NCI-H82 (cell line): ENCODE results near the gene REPS1.
A peak's percentile ranks its signal among the peaks of the same experiment; 100 is the strongest.

ENCODE experiments used
- DNase-seq: peaks from one replicate; lab custom pipeline; 2025; lab: John Stamatoyannopoulos, UW

REPS1 gene

GRCh38 chr6:138926579-138926978, 61.5 kb downstream of the REPS1 start:
- DNase-seq = no peak

- no peak for DNase-seq
Observed at GRCh38 chr6:138925806-138926205, 62.2 kb downstream of the REPS1 start.

GRCh38 chr6:138923561-138923960, 64.5 kb downstream of the REPS1 start:
- no peak for DNase-seq

GRCh38 chr6:138920906-138921305, 67.1 kb downstream of the REPS1 start:
- DNase-seq = no peak

GRCh38 chr6:138914701-138915100, 73.4 kb downstream of the REPS1 start:
- DNase-seq = no peak

- DNase-seq = no peak
Observed at GRCh38 chr6:138912308-138912707, 75.7 kb downstream of the REPS1 start.

- no peak for DNase-seq
Observed at GRCh38 chr6:138909975-138910374, 78.1 kb downstream of the REPS1 start.

- no peak for DNase-seq
Observed at GRCh38 chr6:138909511-138909910, 78.5 kb downstream of the REPS1 start.

- DNase-seq = no peak
Observed at GRCh38 chr6:138907167-138907566, 80.9 kb downstream of the REPS1 start.

GRCh38 chr6:138897031-138897430, 91.0 kb downstream of the REPS1 start:
- no peak for DNase-seq

GRCh38 chr6:138896104-138896756, 91.8 kb downstream of the REPS1 start:
- no peak for DNase-seq

- DNase-seq = no peak
Observed at GRCh38 chr6:138891255-138891986, 96.6 kb downstream of the REPS1 start.

GRCh38 chr6:138885156-138885819, 102.8 kb downstream of the REPS1 start:
- no peak for DNase-seq

- no peak for DNase-seq
Observed at GRCh38 chr6:138882369-138883017, 105.6 kb downstream of the REPS1 start.

GRCh38 chr6:138873191-138873590, 114.9 kb downstream of the REPS1 start:
- DNase-seq = peak; percentile 17

GRCh38 chr6:138869398-138869797, 118.7 kb downstream of the REPS1 start:
- DNase-seq = no peak

GRCh38 chr6:138868181-138868580, 119.9 kb downstream of the REPS1 start:
- DNase-seq = no peak

- no peak for DNase-seq
Observed at GRCh38 chr6:138865480-138866109, 122.5 kb downstream of the REPS1 start.

GRCh38 chr6:138864343-138864890, 123.6 kb downstream of the REPS1 start:
- no peak for DNase-seq

GRCh38 chr6:138863321-138863720, 124.7 kb downstream of the REPS1 start:
- no peak for DNase-seq

GRCh38 chr6:138862456-138862855, 125.6 kb downstream of the REPS1 start:
- no peak for DNase-seq

- no peak for DNase-seq
Observed at GRCh38 chr6:138857775-138858174, 130.3 kb downstream of the REPS1 start.
